GM18507 (cell line): ENCODE data around the gene TMEM108.

ENCODE experiments used
- DNase-seq: peaks from one replicate; pipeline ENCODE4 v3.0.0; 2011; ENCODE audit warnings: low read depth; ENCODE audit not compliant: insufficient read length; ENCODE audit errors: extremely low spot score
- FAIRE-seq: peaks from 2 replicates; lab custom pipeline; 2011; peaks lifted over from hg19 to GRCh38; lab: Jason Lieb, UNC

Gene TMEM108

DNA sequence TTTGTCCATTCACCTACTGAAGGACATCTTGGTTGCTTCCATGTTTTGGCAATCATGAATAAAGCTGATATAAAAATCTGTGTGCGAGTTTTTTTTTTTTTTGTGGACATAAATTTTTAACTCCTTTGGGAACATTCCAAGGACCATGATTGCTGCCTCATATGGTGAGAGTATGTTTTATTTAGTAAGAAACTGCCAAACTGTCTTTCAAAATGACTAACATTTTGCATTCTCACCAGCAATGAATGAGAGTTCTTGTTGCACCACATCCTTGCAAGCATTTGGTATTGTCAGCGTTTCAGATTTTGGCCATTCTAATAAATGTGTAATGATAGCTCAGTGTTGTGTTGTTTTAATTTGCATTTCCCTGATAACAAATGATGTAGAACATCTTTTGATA lies 12.7 kb downstream of the TMEM108 start:
- FAIRE-seq (no peak), DNase-seq (no peak)

DNA sequence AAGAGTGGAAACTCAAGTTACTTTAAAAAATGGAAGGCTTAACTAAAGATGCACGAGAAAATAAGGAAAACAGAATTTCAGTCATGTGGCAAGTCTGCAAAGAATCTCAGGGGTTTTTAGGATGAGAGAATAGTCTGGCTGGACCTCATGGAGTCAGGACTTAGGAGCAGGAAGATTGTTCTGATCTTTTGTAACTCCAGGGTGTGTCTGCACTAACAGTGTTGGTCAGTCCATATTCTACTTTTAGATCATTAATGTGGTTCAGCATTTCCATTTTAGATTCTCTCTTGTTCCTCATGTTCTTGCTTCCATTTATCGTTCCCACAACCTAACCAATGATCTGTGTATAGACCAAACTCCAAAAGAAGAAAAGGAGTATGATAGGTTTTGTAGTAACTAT lies 15.3 kb downstream of the TMEM108 start:
- DNase-seq (no peak), FAIRE-seq (no peak)

DNA sequence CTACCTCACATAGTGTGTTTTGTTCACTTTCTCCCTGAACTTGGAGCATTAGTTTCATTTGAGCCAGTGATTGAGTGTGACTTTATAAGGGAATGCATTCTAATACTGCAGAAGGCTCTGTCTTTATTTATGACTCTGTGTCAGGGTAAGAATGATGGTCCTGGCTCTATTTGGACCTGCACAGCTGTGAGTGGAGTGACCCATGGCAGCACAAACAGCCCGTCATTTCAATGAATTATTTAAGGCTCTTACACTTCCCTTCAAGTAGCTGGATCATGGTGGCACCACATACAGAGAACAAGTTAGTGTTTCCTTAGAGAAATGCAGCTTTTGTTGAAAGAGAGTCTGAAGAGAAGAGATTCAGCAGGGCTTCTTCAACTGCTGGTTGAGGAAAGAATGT lies 16.4 kb downstream of the TMEM108 start:
- no peak for DNase-seq
- FAIRE-seq: no peak

DNA sequence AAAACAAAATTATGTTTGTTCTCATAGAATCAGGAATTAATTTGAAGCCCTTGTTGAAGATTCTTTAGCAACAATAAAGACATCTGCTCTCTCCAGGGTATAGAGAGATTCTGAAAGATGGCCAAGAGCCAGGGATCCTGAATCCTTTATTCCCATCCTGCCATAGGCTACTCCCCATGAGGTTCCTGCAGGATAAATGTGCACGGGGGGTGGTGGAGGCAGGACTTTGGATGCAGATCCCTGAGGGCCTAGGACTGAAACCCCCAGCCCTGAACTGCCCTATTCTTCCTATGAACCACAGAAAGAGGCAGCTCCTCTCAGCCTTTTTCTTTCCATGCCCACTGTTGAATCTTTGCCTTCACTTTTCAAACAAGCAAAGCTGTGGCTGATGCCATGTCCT lies 17.1 kb downstream of the TMEM108 start:
- FAIRE-seq (no peak), DNase-seq (no peak)

DNA sequence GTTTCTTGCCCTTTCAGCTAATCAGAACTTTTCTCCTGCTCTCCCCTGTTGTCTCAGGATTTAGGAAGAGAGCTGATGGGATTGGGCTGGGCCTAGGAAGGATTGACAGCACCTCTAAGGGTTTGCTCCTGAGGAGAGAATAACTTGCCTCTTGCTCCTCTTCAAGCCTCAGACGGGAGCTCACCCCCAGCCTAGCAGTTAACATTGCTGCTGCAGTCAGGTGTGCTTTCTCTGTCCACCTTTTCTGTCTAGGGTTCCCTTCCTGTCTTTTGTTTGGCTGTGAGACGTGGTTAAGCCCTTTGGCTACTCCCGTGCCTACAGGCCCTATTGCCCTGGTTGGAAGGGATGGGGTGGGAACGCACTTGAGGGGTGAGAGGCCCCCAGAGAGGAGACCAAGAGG lies 20.1 kb downstream of the TMEM108 start:
- FAIRE-seq: no peak
- no peak for DNase-seq

DNA sequence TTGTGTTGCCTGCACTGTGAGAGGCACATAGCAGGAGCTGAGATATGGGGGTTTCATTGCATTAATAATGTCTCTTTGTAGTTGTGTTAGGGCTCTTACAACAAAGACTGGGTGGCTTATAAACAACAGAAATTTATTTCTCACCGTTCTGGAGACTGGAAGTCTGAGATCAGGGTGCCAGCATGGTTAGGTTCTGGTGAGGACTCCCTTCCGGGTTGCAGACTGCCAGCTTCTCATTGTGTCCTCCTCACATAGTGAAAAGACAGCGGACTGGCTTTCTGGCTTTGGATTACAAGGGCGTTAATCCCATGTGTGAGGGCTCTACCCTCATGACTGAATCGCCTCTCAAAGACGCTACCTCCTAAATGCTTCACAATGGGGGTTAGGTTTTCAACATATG lies 20.6 kb downstream of the TMEM108 start:
- FAIRE-seq (no peak), DNase-seq (no peak)

DNA sequence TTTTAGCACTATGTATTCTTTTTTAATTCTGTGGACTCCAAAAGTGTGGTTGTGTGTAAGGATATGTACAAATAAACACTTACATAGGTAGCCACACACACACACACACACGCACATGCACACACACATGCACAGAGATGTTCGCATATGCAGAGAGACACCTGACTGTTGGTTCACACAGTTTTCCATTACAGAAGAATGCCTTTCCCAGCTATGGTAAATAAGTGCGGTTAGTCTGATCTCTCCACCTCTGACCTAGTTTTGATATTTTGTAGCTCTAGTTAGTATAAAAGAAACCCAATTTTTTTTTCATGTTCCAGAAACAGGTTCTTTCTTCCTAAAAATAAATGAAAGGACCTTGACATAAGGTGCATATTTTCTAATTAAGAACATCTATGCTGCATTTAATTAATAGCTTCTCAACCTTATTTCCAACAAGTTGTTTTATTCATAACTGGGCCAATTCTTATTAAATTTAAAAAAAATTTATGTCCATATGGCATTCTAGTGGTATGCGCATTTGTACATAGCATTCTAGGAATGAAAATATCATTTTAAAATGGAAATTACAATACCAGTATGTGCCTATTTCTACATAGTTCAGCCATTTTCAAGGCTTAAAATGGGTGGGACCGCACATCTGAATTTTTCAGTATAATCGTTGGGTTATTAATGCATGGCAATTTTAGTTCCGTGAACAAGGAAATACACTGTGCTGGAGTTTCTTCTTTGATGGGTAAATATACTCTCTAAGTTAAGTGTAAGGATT lies 27.2 kb downstream of the TMEM108 start:
- DNase-seq (no peak), FAIRE-seq (no peak)

DNA sequence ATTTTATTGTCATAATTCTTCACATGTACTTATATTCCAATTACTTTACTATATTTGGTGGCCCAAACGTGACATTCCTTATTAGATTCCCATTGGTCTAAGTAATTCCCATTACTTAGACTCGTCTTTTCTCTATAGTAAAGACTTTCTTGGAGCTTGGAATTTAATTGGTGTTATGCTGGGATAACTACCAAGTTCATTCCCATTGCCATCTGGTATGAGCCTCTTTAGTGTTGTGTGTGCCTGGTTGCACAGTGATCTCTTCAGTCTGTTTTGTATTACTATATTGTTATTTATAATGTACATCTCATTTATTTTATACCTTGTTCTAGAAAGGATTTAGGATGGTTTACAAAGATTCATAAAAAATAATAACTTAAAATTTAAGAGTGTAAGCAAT lies 27.8 kb downstream of the TMEM108 start:
- no peak for DNase-seq
- no peak for FAIRE-seq

DNA sequence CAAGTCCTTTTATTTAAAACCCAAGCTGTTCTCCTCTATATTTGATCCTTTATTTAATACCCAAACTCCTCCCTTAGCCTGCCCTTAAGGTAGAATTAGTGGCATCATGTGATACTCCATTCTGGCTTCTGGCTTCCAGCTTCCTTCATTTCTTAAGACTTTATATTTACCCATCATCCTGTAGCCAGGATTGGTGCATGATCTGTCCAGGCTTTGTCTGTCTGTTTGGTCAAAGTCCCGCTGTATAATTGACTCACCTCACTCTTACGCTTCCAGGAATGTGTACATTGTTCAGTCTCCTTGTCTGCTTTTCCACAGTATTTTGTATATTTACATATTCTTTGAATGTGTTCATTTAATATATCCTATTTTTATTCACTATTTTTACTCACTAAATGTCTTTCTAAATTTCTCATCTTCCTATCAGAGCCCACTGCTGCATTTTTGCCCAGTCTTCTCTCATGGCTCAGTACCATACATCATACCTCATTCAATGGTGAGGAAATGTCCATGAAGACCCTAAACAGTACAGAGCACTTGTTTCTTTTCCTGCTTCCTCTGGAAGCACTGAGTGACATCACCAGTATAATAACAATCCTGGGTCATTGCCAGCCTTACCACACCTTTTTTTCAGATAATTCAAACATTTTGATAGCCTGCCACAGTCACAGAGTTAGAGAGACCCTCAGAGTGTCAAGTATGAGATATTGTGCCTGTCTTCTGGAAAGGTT lies 31.5 kb downstream of the TMEM108 start:
- DNase-seq: no peak
- FAIRE-seq: no peak

DNA sequence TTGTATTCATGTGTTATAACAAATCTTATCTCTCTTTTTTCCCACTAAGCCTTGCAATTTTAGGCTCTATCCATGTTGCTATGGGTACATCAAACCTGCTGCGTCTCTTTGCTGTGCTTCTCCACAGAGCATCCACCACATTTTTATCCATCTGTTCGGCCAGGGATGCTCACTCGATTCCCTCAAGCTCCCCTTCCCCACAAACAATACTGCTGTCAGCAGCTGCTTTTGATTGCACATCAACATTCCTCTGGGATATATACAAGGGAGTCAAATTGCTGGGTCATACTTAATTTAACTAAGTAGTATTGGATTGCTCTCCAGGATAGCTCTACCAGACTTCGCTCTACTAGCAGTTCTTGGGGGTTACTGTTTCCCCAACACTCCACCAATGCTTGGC lies 36.8 kb downstream of the TMEM108 start:
- FAIRE-seq (no peak), DNase-seq (no peak)

DNA sequence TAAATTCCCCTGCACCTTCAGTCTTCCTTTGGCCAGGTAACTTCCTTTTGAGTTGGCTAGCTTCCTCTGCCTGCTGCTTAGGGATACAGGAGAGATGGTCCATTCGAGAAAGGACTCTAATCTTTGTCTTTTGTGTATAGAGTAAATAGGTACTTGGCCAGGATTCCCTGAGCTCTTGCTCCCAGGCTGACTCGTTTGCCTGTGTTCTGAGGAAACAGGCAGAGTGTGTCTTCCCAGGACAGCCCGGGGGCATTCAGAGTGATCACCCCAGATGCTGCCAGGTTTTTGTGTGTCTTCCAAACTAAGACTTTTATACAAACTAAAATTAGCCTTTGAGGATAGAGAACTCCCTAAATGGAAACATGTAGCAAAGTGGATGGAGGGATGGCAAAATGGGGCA lies 39.5 kb downstream of the TMEM108 start:
- FAIRE-seq: no peak
- no peak for DNase-seq

DNA sequence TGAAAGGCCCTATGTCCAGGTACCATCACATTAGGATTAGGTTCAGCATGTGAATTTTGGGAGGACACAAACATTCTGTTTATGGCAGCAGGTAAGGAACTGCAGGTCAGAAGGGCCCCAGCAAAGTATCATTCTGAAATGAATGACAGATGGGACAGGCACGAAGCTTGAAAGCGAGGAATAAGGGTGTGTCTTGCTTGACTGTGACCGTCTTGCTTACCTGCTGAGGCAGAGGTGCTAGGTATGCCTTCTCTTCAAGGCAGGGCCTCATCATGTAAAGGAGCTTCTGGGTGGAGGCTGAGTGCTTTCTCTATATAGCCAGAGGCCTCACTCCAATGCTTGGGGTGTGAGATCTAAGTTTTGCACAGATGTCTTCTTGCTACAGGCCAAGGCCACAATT lies 41.4 kb downstream of the TMEM108 start:
- no peak for DNase-seq

DNA sequence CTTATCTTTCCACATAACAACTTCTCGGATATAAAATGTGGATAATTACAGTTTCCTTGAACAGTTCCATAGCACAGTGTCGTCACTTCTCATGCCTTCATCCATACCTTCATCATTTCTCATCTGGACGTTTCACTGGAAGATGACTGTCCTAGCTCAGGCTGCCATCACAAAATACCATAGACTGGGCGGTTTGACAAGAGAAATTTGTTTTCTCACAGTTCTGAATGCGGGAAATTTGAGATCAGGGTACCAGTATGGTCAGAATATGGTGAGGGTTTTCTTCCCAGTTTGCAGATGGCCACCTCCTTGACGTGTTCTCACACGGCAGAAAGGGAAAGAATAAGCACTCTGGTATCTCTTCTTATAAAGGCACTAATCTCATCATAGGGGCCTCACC lies 42.8 kb downstream of the TMEM108 start:
- no peak for DNase-seq
- no peak for FAIRE-seq

More for the DNA sequence above, 41.4 kb downstream of the TMEM108 start:
- FAIRE-seq: no peak

DNA sequence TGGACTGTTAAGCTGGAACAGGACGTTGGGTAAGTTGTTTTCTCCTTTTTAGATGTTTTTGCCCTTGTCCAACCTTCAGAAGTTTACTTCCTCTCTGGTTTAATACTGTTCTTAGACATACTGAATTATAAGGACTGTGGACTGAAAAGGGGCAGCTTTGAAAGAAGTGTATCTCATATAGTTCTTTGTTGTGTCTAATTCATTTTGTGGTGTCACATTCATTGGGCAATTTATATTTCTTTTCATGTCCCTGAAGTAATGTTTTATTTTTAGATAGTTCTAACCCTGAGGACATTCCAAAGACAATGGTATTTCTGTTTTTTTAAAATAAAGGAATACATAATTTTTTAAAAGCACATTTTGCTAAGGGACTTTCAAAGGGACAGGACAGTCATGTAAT lies 45.2 kb downstream of the TMEM108 start:
- FAIRE-seq: no peak

DNA sequence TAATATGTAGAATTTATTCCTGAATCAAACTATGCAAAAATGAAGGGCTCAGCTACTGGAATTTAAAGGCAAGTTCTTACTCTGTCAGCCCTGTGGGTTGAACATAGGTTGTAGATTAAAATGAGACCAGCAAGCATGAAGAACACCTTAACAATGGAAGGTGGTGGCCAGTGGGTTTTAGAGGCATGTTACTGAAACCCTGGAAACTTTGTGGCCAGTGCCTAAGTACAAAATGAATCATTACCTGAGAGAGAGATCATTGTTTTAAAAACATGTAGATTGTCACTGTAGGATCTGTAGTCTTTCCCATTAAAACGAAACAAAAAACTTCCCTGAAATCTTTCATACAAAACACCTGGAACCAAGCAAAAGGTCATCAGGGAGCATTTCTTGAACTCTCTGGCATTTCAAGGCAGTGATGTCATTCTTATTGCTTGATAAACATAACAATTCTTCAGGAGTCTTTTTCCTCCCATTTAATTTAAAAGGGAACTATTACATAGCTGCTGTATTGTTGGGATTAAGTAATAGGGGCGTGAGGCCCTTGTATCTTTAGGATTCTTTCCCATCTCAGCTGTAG lies 51.8 kb downstream of the TMEM108 start:
- no peak for FAIRE-seq

More for the DNA sequence above, 45.2 kb downstream of the TMEM108 start:
- no peak for DNase-seq

DNA sequence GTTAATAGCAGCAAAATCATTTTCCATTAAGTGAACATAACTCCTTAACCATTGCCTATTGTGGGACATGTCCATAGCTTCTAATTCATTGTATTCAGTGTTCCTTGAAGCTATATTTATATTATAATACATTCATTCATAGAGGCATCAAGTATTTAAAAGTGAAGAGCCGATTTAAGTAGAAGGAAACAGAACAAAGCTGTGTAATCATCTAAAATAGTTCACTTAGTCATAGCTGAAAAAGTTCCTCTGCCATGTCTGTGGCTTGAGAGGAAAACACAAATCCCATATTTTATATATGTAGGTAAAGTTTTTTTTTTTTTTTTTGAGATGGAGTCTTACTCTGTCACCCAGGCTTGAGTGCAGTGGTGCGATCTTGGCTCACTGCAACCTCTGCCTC lies 54.5 kb downstream of the TMEM108 start:
- FAIRE-seq (no peak), DNase-seq (no peak)

More for the DNA sequence above, 51.8 kb downstream of the TMEM108 start:
- DNase-seq: no peak

DNA sequence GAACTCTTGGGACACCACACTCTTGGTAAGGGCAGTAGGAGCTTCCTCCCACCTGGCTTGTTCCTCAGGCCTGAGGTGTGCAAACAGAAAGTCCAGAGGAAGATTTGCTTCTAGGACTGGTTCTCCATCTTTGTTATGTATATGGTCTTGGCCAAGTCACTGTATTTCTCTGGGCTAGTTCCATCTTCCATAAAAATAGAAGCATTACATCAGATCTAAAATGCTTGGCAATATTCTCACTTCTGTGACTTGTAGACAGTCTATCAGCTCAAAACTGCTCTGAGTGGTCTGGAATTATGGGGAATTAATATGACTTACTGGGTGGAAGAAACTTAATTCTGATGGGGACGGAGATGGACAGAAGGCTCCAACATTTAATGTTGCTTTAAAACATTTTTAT lies 55.2 kb downstream of the TMEM108 start:
- no peak for DNase-seq
- no peak for FAIRE-seq

DNA sequence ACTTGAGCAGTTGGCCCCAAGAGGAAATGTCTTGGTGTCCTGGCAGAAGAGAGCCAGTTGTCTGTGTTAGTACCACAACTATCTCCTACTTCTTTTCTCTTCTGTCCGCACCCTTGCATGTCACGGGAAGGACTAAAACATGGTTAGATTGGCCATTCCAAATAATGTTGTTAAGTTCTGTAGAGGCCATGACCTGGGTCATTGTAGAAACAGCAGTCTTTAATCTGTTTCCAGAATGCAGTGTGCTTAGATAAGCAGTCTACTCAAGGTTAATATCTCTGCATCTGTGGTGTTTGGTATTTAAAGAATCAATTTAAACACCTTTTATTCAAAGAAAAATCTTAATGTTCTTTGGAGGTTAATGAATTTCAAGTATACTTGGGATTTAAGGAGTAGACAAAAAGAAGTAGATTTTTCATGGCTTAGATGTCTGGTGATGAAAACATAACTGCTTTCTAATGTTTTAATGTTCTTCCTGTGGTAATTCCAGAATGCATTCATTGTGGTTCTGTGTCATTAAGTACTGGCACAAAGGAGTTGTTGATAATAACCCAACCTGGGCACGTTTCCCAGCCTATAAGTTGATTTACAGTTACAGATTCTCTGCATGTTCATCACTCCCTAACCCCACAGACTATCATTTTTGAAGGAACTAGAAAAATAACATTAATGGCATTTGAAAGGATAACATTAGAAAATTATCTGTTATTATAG lies 58.9 kb downstream of the TMEM108 start:
- FAIRE-seq (no peak), DNase-seq (no peak)

DNA sequence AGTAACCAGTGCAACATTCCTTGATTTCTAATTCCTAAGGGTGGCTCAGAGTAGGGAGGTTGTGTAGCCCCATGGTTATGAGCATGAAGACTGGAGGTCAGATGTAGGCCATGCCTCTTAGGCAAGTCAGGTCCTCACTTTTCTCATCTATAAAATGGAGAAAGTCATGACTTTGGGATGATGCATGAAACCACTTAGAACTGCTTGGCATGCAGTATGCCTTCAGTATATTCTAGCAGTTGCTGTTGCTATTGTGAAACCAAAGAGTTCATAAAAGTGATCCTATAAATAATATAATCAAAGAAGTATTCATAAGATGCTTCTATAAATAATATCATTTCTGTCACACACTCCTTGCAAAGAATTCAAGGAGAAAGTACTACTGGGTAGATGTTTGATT lies 65.5 kb downstream of the TMEM108 start:
- no peak for DNase-seq
- no peak for FAIRE-seq

DNA sequence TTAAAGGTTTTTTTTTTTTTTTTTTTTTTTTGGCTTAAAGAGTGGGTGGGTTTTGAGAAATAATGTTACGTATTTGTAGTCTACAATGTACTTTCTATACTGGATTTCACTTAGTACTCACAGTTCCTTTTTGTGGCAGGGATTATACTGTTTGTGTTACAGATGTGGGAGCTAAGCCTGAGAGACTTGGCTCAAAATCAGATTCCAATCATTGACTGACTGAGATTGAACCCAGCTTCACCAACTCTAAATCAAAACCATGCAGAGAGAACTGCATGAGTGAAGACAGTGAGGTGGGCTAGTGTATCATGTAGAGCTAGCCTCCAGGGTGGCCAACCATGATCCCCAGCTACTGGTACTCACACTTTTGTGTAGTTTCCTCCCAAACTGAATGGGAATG lies 68.0 kb downstream of the TMEM108 start:
- no peak for DNase-seq

More for the DNA sequence above, 68.0 kb downstream of the TMEM108 start:
- FAIRE-seq: no peak
